Raji (cell line): ENCODE measurements around the gene FFAR4.

ENCODE experiments used
- POLR2A ChIP-seq: IDR thresholded peaks from 2 replicates; pipeline ENCODE4 v1.6.1; 2011; ENCODE audit warnings: low read depth, low read length, control low read depth; ENCODE audit not compliant: insufficient read depth

Gene FFAR4

DNA sequence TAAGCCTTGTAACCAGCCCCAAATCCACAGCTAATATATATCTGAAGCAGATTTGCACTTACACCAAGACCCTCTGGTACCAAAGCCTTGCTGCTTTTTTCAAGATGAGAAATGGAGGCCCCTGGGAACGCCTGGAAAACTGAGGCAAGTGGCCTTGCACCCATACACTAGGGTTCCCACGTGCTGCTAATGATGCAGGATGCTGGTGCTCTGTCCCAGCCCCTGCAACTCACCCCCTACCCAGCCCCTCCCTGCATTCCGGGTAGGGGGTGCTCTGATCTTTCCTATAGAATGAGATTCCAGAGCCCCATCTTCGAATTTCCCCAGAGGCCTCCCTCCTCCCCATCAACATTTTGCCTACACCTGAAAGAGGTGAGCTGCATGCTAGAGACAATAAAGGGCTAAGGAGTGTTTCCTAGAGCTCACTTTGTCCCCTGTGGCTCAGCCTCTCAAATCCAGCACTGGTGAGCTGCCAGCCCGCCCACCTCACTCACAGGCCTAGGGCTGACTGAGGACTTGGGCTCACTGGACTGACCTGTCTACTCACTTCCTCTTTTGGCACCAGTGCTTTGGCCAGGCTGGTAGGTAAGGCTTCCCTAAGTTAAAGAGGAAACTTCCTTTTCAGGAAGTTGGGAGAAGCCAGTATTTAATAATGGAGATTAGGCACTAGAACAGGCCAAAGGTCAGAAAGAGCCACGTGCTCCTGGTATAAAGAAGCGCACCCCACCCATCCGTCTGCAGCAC, 24.8 kb downstream of the FFAR4 start:
- TF ChIP-seq POLR2A, result no peak

GRCh38 chr10:93593254-93593653, 26.8 kb downstream of the FFAR4 start:
- no peak for TF ChIP-seq POLR2A

- TF ChIP-seq POLR2A, result no peak
These were observed 27.3 kb downstream of the FFAR4 start for GRCh38 chr10:93593749-93594148.

GRCh38 chr10:93594518-93594917, 28.1 kb downstream of the FFAR4 start:
- TF ChIP-seq POLR2A, result no peak

DNA sequence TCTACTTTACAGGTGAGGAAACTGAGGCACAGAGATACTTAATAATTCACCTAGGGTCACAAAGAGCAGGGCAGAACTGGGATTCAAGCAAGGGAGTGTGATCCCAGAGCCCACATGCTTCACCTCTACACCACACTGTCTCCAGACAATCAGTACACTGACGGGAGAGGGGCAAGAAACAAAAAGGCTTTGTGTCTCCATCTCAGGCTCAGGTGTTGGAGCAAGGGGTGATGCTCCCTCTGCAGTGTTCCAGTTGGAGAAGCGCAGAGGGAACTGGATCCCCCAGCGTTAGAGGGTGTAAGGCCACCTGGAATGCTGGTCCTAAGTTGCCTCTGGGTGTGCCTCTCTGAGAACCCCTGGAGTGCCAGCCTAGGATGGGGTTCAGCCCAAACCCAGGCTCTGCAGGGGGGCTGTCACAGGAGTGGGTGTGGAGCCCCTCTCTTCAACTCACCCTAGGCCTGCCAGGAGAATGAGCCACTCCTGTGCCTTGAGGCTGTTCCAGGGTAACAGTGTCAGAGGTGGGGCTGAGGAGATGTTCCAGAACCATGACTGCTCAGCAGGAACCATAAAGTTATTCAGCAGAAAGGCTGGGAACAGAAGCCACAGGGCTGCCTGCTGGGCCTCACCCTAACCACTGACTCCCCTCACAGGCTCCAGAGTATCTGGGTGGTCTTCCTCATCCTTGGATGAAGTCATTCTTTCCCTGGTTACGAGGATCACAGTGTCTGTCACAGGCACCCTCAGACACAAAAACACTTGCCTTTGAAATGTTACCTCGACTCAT, 29.1 kb downstream of the FFAR4 start:
- no peak for TF ChIP-seq POLR2A

GRCh38 chr10:93596539-93596938, 30.1 kb downstream of the FFAR4 start:
- no peak for TF ChIP-seq POLR2A

GRCh38 chr10:93597075-93597599, 30.7 kb downstream of the FFAR4 start:
- TF ChIP-seq POLR2A, result no peak

DNA sequence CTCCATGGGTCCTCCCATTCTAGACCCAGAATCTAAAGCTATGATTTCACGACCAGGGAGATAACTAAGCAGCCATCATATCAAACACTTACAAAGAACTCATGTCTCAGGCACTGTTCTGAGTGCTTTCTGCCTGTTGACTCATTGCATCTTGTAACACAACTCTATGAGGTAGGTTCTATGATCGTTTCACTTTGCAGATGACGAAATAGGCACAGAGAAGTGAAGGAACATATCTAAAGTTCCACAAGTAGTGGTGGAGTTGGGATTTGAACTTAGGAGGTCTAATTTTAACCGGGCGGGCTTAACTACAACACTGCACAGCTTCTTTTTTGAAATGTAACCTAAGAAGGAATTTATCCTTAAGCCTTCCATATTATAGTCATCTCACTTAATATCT, 31.7 kb downstream of the FFAR4 start:
- TF ChIP-seq POLR2A, result no peak

DNA sequence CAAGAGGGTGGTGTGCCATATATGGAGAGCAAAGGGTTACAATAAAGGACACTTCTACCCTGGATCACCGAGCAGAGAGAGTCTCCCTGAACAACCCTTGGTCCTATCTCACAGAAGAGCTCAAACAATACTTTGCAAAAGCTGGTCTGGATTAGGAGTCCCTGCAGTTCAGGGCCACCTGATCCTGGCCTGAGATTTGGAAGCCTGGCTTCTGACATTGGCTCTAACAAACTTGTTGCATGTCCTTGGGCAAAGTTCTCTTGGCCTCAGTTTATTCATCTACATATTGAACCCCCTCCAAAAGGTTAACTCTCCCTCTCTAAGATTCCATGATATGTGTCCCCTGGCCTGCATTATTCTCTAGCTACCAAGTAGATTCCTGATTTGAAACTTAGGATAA, 32.9 kb downstream of the FFAR4 start:
- no peak for TF ChIP-seq POLR2A

GRCh38 chr10:93599778-93600177, 33.3 kb downstream of the FFAR4 start:
- TF ChIP-seq POLR2A, result no peak

- no peak for TF ChIP-seq POLR2A
These were observed 34.1 kb downstream of the FFAR4 start for GRCh38 chr10:93600446-93601145.

- no peak for TF ChIP-seq POLR2A
These were observed 34.8 kb downstream of the FFAR4 start, which contains the start of gene RBP4 for GRCh38 chr10:93601146-93601773. Gene RBP4, minus strand, starts transcription at chr10:93601235. Its CDS starts 207 bp downstream, at chr10:93601028.

- no peak for TF ChIP-seq POLR2A
These were observed 35.3 kb downstream of the FFAR4 start for GRCh38 chr10:93601774-93602162.

- no peak for TF ChIP-seq POLR2A
These were observed 36.6 kb downstream of the FFAR4 start for GRCh38 chr10:93603023-93603422.

DNA sequence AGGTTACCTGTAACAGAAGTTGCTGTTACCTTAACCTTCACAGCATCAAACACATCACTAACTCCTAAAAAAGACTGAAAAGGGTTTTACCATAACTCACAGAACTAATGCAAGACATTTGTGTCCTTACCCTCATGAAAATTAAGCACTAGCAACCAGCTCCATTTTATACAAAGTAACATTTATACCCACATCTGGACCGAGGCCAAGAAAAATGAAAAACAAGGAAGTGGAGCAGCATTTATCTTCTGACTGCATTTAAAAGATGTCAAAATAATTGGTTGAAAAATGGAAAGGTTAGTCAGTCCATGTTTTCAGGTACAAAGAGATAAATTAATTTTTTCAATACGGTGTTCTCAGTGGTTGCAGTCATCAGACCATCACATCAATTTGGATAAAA, 37.7 kb downstream of the FFAR4 start:
- TF ChIP-seq POLR2A, result no peak
